D721Med (cell line): Measurements from ENCODE around the gene PPP1R11.

Experiments used
- DNase-seq: peaks from one replicate; pipeline ENCODE4 v3.0.0; 2011; ENCODE audit warnings: low spot score; ENCODE audit not compliant: insufficient read length
- FAIRE-seq: peaks from 2 replicates; lab custom pipeline; 2011; peaks lifted over from hg19 to GRCh38; lab: Jason Lieb, UNC
- CTCF ChIP-seq: IDR thresholded peaks from 2 replicates; pipeline ENCODE4 v1.5.1; 2012; ENCODE audit warnings: mild to moderate bottlenecking, control low read depth; ENCODE audit not compliant: insufficient read depth; ENCODE audit errors: missing control alignments

The PPP1R11 gene

GRCh38 chr6:30077218-30077617 is 10.2 kb downstream of the PPP1R11 start:
- DNase-seq (no peak), FAIRE-seq (no peak)
- TF ChIP-seq CTCF: no peak

DNA sequence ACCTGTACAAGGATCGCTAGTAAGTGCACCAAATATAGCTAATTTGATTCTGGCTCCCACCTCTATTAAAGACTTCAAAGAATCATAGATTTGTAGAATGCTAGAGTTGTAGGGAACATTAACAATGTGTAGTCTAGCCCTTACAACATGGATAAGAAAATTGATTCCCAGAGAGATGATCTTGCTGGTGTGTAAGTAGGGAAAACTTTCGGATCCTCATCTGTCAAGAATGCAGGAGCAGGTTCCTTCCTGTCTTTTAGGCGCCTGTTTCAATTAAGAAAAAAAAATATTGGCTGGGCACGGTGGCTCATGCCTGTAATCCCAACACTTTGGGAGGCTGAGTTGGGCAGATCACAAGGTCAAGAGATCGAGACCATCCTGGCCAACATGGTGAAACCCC is 20.9 kb downstream of the PPP1R11 start:
- no peak for TF ChIP-seq CTCF
- DNase-seq (no peak), FAIRE-seq (no peak)

DNA sequence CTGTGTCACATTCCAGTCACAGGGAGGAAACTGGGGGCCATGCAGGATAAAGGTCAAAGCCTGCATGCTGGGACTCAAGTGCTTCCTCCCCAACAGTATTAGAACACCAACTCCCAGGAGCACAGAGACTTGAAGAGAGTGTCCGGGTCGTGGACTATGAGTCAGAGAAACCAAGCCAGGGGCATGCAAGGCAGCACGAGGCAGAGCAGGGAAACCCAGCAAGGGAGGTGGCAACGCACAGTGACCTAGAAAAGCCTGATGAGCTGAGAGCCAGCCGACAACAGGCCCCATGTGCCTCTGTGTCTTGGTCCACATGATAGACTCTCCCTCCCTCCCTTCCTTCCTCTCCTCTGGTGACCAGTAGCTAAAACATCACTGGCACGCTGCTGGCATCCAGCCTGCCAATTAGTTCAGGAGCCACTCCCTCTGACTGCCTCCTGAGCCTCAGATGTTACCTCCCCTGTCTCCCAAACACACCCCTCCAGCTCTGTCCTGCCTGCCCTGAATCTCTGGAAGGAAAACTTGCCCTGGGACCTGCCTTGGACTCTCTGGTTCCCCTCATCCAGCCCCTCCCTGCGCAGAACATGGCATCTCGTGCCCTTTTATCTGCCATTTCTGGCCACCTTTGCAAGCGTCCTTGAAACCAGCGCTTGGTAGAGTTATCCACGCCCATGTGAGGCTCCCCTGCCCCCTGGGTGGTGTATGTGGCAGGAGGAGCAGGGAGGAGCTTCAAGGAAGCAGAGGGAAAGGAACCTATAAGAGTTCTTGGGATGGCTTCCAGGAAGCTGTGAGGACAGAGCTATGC is 24.8 kb downstream of the PPP1R11 start:
- FAIRE-seq (no peak), DNase-seq (no peak)
- TF ChIP-seq CTCF: no peak

DNA sequence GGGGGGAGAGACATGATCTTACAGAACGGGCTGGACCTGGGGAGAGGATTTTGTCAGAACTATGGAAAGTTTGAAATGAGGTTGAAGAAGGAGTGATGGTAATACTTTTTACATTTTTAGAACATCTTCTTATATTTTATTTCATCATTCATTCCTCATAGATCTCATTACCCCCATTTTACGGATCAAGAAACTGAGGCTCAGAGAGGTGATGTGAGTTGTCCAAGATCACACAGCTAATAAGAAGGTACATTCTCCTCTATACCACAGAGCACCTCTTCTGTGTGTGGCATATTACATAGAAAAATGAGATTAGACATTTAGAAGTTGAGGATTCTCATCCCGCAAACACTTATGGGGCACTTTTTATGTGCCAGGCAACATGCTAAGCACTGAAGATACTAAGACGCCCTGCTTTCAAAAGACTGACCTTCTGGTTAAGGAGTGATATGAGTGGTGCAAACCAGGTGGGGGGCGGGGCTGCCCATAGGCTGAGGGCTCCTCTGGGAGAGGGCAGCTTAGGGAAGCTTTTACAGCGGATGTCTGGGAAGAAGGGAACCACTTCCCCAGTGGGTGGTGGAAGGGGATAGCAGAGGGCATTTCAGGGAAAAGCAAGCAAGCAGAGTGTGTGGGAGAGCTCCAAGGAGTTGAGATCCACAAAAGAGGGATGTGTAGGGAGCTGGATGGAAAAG is 26.0 kb downstream of the PPP1R11 start:
- TF ChIP-seq CTCF: no peak

GRCh38 chr6:30093951-30094661 is 27.1 kb downstream of the PPP1R11 start:
- DNase-seq (no peak), FAIRE-seq (no peak)
- TF ChIP-seq CTCF: no peak

More for the DNA sequence above, 26.0 kb downstream of the PPP1R11 start:
- no peak for FAIRE-seq
- no peak for DNase-seq

- TF ChIP-seq CTCF: no peak
- no peak for FAIRE-seq
- no peak for DNase-seq
These were observed 29.8 kb downstream of the PPP1R11 start for GRCh38 chr6:30096829-30097228.
